B cell (primary cell): ENCODE data around the gene LMNTD2. TPM values are rescaled to one million over a fixed set of nuclear protein-coding genes. Genes with fewer than 3 reads are reported as not detected.
A peak's percentile ranks its signal among the peaks of the same experiment; 100 is the strongest.

Experiments
- ATAC-seq: fragments of 200-7000 bp; cut with Tn5 transposase; one replicate; pipeline ENCODE4 v1.10.0; 2021; ENCODE audit warnings: low read depth, mild to moderate bottlenecking, moderate number of reproducible peaks, moderate library complexity
- CTCF ChIA-PET: fragments of 350-600 bp; sonication (Branson Sonifier 250); formaldehyde crosslinking; loops from one replicate; lab custom pipeline; 2021; ENCODE audit warnings: antibody characterized with exemption, inconsistent platforms; lab: Charles Lee
- POLR2A ChIA-PET: fragments of 350-600 bp; sonication (Branson Sonifier 250); formaldehyde crosslinking; loops from one replicate; lab custom pipeline; 2021; ENCODE audit warnings: antibody characterized with exemption; lab: Charles Lee
- DNase-seq: peaks from one replicate; pipeline ENCODE4 v3.0.0; 2013
- H2AFZ ChIP-seq: 2 replicates; pipeline ENCODE4 v1.6.1; 2012; ENCODE audit warnings: mild to moderate bottlenecking, low read depth, low read length; ENCODE audit not compliant: insufficient read depth, poor library complexity, severe bottlenecking
- H3K27ac ChIP-seq, 2 donors: 1 replicate in 1 of 2; 2 replicates in 1 of 2; pipeline ENCODE4 v1.5.1; 2012 to 2013; ENCODE audit warnings: low read length in 2 of 2, mild to moderate bottlenecking in 2 of 2, moderate library complexity in 1 of 2
- H3K27me3 ChIP-seq, 4 experiments: fragments of 200-600 bp in 1 of 4; sonication (generic) in 1 of 4; replicated peaks in 1 of 4; 1 replicate in 2 of 4; 2 replicates in 2 of 4; pipeline versions ENCODE4 v1.6.1 to v1.7.0; 2013 to 2016; ENCODE audit warnings: low read length in 3 of 4, mild to moderate bottlenecking in 2 of 4, mixed read lengths in 1 of 4, moderate library complexity in 1 of 4; ENCODE audit not compliant: insufficient read depth in 4 of 4, control insufficient read depth in 3 of 4; ENCODE audit errors: control extremely low read depth in 1 of 4
- H3K36me3 ChIP-seq, 2 experiments: replicated peaks in 1 of 2; 1 replicate in 1 of 2; 2 replicates in 1 of 2; pipeline versions ENCODE4 v1.6.1 to v1.7.1; 2013; ENCODE audit warnings: low read length in 1 of 2; ENCODE audit not compliant: insufficient read depth in 2 of 2, control insufficient read depth in 1 of 2; ENCODE audit errors: control extremely low read depth in 1 of 2, extremely low read depth in 1 of 2
- H3K4me1 ChIP-seq, 2 donors: fragments of 200-600 bp in 1 of 2; sonication (generic) in 1 of 2; 1 replicate in 1 of 2; 2 replicates in 1 of 2; pipeline versions ENCODE4 v1.5.1 to v1.6.1; 2013 to 2017; ENCODE audit warnings: low read length in 2 of 2; ENCODE audit not compliant: control insufficient read depth in 2 of 2, insufficient read depth in 2 of 2
- H3K4me2 ChIP-seq: replicated peaks from 2 replicates; pipeline ENCODE3; 2012; ENCODE audit warnings: mild to moderate bottlenecking, low read depth, low read length; ENCODE audit not compliant: poor library complexity, severe bottlenecking
- H3K4me3 ChIP-seq, 5 experiments: fragments of 200-600 bp in 1 of 5; sonication (generic) in 1 of 5; 1 replicate in 3 of 5; 2 replicates in 2 of 5; pipeline versions ENCODE4 v1.5.1 to v1.7.0; 2011 to 2016; ENCODE audit warnings: low read length in 4 of 5, mild to moderate bottlenecking in 4 of 5, low read depth in 2 of 5, control low read depth in 1 of 5, moderate library complexity in 1 of 5; ENCODE audit not compliant: insufficient read depth in 1 of 5; ENCODE audit errors: control extremely low read depth in 1 of 5, extremely low read depth in 1 of 5
- H3K79me2 ChIP-seq: fragments of 200-600 bp; sonication (generic); one replicate; pipeline ENCODE4 v1.6.0; 2016; ENCODE audit warnings: low read length; ENCODE audit not compliant: control insufficient read depth, insufficient read depth
- H3K9ac ChIP-seq: fragments of 200-600 bp; sonication (generic); 2 replicates; pipeline ENCODE4 v1.6.1; 2017; ENCODE audit warnings: mild to moderate bottlenecking, low read length, moderate library complexity
- H3K9me3 ChIP-seq, 3 donors: one replicate each; pipeline versions ENCODE4 v1.6.1 to v1.7.1; 2013; ENCODE audit warnings: low read length in 2 of 3; ENCODE audit not compliant: control insufficient read depth in 2 of 3, insufficient read depth in 1 of 3; ENCODE audit errors: control extremely low read depth in 1 of 3
- H4K20me1 ChIP-seq: 2 replicates; pipeline ENCODE4 v1.6.0; 2012; ENCODE audit warnings: mild to moderate bottlenecking, low read length; ENCODE audit not compliant: insufficient read depth, control insufficient read depth, poor library complexity, severe bottlenecking
- H3K27ac Mint-ChIP-seq: one replicate; pipeline ENCODE4 v1.8.0; 2021; ENCODE audit warnings: mixed read lengths
- H3K27me3 Mint-ChIP-seq: one replicate; pipeline ENCODE4 v1.8.0; 2021; ENCODE audit warnings: mixed read lengths
- H3K4me1 Mint-ChIP-seq: one replicate; pipeline ENCODE4 v1.8.0; 2021; ENCODE audit warnings: mixed read lengths
- H3K4me3 Mint-ChIP-seq: one replicate; pipeline ENCODE4 v1.8.0; 2021; ENCODE audit warnings: mixed read lengths
- H3K9me3 Mint-ChIP-seq: one replicate; pipeline ENCODE4 v1.8.0; 2022; ENCODE audit warnings: mixed read lengths; ENCODE audit not compliant: insufficient read depth
- EZH2 ChIP-seq: IDR thresholded peaks from 2 replicates; pipeline ENCODE4 v1.6.1; 2012; ENCODE audit warnings: borderline replicate concordance, low read depth, mild to moderate bottlenecking, moderate library complexity, low read length; ENCODE audit not compliant: insufficient read depth, poor library complexity, severe bottlenecking
- WGBS: methylation state at CpG from one replicate; pipeline ENCODE4 v1.1.5; 2013; ENCODE audit warnings: missing lambda C conversion rate; ENCODE audit not compliant: insufficient coverage; 5-methylcytosine and 5-hydroxymethylcytosine counted together
- intact Hi-C: fragments of 100-400 bp; cut with micrococcal nuclease; formaldehyde crosslinking; loops from one replicate; pipeline ENCODE4 v1.10.0; 2022
- polyA plus RNA-seq: library from polyadenylated mRNA; depleted of rRNA; stranded (reverse); fragments of >200 nt; gene quantifications from 2 replicates; pipeline ENCODE4 v1.2.3, GENCODE V29; 2012
- total RNA-seq, 2 donors: library from RNA; stranded (reverse); fragments of 120-200 nt in 1 of 2; gene quantifications; 1 replicate in 1 of 2; 2 replicates in 1 of 2; pipeline versions ENCODE4 v1.2.3 to v1.2.4, GENCODE V29; 2013 to 2022
- TF ChIP-seq, protein P1 (sequence below): fragments of 200-600 bp; IDR thresholded peaks from one replicate; pipeline ENCODE4 v1.8.0; 2022; ENCODE audit warnings: antibody characterized with exemption, mild to moderate bottlenecking

LMNTD2 gene
- total and polyA plus RNA-seq, 2 donors (not counting 1 experiment from before 2014, with no cell fraction given): 21.4 to 29.6 TPM

DNA sequence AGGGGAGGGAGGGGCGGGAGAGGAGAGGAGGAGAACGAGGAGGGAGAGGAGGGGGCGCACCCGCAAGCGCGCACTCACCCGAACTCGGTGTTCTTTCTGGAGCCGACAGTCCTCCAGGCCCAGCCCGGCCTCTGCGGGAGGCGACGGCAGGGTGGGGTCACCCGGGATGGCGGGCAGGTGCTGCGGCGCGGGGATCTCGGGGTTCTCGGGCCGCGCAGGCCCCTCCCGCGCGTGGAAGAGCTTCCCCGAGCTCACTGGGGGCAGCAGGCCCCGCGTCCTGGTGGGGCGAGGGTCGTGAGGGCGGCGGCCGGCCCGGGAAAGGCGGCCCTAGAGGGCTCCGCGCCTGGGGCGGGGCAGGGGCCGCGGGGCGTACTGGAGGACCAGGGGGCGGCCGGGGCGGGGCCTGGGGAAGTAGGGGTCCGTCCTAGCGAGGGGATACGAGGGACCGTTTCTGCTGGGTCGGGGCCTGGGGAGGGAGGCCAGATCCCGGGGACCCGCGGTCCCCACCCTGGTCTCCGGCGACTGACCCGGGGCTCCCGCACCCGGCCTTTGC is 5.2 kb downstream of the LMNTD2 start:
- CTCF ChIA-PET: interaction anchor here (1.0 to 5.1 kb wide), 16 partner anchors 9 to 496 kb away, joined by 3 to 52 read pairs (median 4); partner anchors contain the start of genes IRF7, PHRF1 and TALDO1

More for the DNA sequence above, 5.2 kb downstream of the LMNTD2 start:
- H4K20me1 ChIP-seq: peaks cover 11% of the 10 kb centered on the region
- H2AFZ ChIP-seq: peak overlapping the region; percentile 62
- H3K4me1 ChIP-seq: peaks cover 17 to 27% of the 10 kb centered on the region in 2 donors
- peaks cover 0 to 12% (median 3%) of the 10 kb centered on the region in 4 experiments for H3K27me3 ChIP-seq
- H3K9me3 Mint-ChIP-seq: no peaks in the 10 kb centered on the region
- TF ChIP-seq, protein P1, sequence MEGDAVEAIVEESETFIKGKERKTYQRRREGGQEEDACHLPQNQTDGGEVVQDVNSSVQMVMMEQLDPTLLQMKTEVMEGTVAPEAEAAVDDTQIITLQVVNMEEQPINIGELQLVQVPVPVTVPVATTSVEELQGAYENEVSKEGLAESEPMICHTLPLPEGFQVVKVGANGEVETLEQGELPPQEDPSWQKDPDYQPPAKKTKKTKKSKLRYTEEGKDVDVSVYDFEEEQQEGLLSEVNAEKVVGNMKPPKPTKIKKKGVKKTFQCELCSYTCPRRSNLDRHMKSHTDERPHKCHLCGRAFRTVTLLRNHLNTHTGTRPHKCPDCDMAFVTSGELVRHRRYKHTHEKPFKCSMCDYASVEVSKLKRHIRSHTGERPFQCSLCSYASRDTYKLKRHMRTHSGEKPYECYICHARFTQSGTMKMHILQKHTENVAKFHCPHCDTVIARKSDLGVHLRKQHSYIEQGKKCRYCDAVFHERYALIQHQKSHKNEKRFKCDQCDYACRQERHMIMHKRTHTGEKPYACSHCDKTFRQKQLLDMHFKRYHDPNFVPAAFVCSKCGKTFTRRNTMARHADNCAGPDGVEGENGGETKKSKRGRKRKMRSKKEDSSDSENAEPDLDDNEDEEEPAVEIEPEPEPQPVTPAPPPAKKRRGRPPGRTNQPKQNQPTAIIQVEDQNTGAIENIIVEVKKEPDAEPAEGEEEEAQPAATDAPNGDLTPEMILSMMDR: peak; percentile 38
- peak; percentile 23 for TF ChIP-seq EZH2
- no peak for DNase-seq
- H3K4me2 ChIP-seq: peak overlapping the region; percentile 96
- peaks cover 18% of the 10 kb centered on the region for H3K4me1 Mint-ChIP-seq
- peak; percentile 17 for ATAC-seq
- no peaks in the 10 kb centered on the region for H3K9me3 ChIP-seq
- H3K79me2 ChIP-seq: no peaks in the 10 kb centered on the region
- no peak overlapping the region for H3K27ac ChIP-seq
- H3K9ac ChIP-seq: peak overlapping the region; percentile 64
- WGBS: 1% methylated on average over 50 of the region's 57 CpGs
- intact Hi-C loops: loop anchor here (1.0 kb wide), 2 partner anchors 168 to 173 kb away; no protein-coding TSS in a partner anchor
- H3K4me3 Mint-ChIP-seq: peak overlapping the region; percentile 37
- H3K27me3 Mint-ChIP-seq: no peaks in the 10 kb centered on the region
- no peak overlapping the region for H3K27ac Mint-ChIP-seq
- POLR2A ChIA-PET: interaction anchor here (0.5 to 2.4 kb wide), 8 partner anchors 19 to 288 kb away, joined by 3 to 18 read pairs (median 4); partner anchors contain the start of genes HRAS, PHRF1 and TSPAN4
- H3K4me3 ChIP-seq: peak overlapping the region in 4 of 5 experiments; percentile 37 to 62 (median 52)
- peaks cover 0 to 2% of the 10 kb centered on the region in 2 experiments for H3K36me3 ChIP-seq
